Muscle of back (tissue), 11 donors: ENCODE results near the gene SMIM44. TPM values are rescaled to one million over a fixed set of nuclear protein-coding genes. Genes with fewer than 3 reads are reported as not detected.
"Not testable (repeated sequence)": the region's sequence is repeated elsewhere in the genome, so short reads cannot be mapped to it uniquely, and the experiment has no call there.

ENCODE experiments used
- DNase-seq, 3 donors: peaks; one replicate each; pipeline versions ENCODE4 v3.0.0 to v3.0.0-alpha.2; 2013
- polyA plus RNA-seq, 10 donors: library from polyadenylated mRNA; unstranded; fragments of 120-200 nt; gene quantifications; one replicate each; pipeline ENCODE4 v1.2.1, GENCODE V29; 2013; ENCODE audit not compliant: insufficient read length in 10 of 10

Gene SMIM44
- polyA plus RNA-seq, 10 donors = not detected

DNA sequence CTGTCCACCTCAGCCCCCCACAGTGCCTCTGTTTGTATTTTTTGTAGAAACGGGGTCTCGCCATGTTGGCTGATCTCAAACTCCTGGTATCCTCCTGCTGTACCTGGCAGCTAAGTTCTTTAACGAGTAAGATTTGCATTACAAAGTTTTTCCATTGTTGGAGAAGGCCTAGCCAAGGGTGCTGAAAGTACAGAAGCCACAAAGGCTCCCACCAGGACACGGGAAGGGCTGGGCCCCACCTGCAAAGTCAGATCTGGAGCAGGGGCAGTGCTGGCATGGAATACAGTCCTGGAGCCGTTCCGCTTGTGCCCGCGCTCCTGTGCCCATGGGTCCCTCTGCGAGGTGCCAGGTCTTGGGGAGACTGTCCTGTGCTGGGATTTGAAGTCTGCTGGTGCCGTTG lies 35.0 kb upstream of the SMIM44 start:
- DNase-seq = no peak

DNA sequence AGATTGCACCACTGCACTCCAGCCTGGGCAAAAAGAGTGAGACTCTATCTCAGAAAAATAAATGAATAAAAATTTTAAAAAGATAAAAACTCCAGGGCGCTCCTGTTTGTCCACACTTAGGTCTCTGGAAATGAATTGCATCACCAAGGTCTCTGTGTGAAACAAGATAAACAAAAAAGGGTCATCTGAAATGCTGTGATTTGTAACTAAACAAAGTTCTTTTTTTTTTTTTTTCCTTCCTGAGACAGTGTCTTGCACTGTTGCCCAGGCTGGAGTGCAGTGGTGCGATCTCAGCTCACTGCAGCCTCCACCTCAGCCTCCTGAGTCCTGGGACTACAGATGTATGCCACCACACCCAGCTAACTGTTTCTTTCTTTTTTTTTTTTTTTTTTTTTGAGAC lies 34.4 kb upstream of the SMIM44 start:
- no peak for DNase-seq

DNA sequence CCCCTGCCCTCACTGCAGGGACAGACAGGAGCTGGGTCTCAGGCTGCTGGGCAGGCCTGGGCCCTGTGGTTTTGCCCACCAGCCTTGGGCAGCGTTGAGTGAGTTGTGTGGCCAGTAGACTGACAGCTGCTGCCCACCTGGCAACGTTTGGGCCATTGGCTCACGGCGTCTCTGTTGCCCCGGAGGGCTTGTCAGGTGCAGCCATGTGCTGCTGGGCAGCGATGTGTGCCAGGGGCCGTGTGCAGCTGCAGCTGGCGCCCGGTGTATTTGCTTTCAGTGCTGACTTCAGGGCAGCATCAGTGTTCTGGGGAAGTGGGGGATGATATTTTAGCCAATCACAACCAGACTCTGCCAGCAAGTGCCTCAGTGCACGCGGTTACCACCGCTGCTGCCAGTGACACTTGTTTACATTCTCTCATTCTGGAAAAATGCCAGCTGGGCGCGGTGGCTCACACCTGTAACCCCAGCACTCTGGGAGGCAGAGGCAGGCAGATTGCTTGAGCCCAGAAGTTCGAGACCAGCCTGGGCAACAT lies 33.5 kb upstream of the SMIM44 start:
- no peak for DNase-seq

DNA sequence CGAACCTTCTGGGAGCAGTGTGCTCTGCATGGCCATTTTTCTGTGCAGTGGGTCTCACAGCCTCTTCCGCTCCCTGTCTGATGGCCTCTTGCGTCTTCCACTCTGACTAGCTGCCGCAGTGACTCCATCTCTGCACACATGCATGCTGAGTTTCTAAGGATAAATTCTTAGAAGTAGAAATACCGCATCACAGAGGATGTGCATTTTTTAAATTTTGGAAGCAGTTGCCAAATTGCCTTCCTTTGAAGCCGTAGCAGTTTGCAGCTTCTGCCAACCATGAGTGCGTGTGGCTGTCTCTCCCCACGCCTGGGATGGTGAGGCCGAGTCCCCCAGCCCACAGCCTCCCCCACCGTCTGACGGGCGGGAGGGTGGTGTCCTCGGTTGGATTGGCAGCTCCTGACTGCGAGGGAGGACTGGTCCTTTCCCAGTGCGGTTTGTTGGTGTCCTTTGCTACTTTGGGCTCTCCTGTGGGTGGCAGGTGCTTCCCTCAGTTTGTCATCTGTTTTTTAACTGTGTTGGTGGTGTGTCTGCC lies 32.7 kb upstream of the SMIM44 start:
- DNase-seq = no peak

DNA sequence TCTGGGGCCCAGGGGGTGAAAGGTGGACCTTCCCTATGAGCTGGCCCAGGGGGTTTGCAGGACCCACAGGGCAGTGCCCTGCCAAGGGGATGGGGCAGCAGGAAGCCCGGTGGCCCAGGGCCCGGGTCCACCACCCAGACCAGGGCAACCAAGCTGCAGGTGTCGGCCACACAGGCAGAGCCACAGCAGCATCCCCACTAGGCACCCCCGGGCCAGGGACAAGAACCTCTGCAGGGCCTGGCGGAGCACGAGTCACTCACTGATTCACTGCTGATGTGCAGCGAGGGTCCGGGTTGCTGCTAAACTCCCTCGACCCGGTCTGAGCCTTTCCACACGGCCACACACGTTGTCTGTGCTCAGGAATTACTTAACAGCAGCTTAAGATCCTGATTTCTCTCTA lies 31.7 kb upstream of the SMIM44 start:
- DNase-seq = no peak

DNA sequence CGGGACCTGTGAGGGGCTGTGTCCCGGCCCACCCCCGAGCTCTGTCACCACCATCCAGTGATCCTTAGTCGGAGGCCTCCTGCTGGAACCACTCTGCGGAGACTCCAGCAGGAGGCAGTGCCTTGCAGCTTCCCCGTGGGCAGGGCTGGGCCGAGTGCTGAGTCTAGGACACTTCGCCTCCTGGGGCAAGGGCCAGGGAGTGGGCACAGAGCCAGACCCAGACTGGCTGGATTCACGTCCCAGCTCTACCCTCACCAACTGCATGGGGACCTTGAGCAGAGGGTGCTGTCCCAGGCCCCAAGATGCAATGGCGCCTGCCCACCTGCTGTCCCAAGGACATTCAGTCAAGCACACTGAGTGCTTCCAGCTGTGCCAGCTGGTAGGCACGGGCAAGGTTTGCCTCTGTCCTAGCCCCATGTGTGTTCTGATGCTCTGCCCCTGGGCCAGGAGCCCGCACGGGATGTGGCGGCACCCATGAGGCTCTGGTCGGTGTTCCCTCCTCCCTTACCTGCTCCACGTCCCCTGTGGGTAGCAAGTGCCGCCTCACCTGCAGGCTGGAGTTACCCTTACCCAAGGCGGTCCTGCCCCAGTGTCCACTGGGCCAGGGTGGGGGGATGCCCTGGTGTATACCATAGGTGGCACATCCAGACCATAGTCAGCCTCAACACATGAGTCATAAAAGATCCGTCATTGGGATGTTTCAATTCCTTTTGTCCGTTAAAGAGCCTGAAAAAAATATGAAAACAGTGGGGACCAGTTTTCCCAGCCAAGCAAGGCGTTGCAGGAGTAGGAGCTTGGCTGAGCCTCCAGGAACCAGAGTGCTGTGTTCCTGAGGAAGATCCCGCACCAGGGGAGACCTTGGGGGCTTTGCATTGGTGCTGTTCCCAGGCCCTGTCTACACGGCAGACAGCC lies 30.2 kb upstream of the SMIM44 start:
- no peak for DNase-seq

DNA sequence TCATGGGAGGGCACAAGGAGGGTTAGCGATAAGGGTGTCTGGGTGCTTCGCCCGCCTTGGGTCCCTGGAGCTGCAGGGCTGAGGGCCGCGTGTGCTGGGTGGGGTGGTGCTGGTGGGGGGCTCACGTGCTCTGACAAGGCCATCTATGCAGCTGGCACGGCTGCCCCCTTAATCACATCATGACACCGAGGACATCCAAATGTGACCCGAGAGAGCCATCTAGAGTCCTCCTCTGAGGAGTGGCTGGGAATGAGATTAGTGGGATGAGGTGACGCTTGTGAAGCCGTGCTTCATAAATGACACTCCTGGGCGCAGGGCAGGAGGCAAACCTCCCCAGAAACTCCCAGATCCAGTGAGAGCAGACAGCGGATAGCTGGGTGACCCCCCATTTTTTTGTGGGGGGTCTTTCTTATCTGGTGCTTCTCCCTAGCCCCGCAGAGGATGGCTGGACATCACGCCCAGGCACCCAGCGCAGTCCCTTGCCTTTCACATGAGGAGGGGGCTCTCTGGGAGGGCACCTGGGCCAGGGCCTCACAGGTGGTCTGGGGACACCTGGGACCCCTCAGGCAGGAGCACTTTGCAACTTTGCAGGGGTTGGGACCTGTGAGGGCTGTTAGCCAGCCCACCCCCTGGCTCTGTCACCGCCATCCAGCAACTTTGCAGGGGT lies 29.5 kb upstream of the SMIM44 start:
- no peak for DNase-seq

DNA sequence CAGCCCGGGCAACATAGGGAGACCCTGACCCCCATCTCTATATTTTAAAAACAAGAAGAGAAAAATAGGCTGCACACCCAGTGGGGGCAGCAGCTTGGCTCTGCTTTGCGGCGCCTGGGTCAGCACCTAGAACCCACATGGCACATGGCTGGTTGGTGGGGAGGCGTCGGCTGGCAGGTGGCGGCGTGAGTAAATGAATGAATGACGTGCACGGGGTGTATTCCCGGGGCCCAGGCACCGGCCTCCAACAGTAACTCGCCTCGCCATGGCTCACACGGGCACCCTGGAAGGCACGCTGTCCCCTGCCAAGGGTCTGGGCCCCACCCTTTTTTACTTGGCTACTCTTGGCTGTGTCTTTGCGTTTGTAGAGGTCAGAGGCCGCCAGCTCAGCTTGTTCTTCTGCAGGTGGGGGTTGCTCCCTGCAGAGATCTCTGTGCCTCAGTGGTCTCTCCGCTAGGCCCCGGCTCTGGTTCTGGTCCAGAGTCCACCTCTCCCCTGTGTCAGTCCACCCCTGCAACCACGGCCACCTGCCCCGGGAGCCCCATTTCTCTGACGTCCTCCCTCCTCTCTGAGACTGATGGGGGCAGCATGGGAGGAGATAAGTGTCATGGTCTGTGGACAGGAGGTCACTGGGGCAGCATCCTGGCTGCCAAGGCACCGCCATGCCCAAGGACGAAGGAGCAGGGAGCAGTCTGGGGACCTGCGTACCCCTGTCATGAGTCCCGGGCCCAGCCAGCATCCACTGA lies 28.4 kb upstream of the SMIM44 start:
- DNase-seq = no peak

DNA sequence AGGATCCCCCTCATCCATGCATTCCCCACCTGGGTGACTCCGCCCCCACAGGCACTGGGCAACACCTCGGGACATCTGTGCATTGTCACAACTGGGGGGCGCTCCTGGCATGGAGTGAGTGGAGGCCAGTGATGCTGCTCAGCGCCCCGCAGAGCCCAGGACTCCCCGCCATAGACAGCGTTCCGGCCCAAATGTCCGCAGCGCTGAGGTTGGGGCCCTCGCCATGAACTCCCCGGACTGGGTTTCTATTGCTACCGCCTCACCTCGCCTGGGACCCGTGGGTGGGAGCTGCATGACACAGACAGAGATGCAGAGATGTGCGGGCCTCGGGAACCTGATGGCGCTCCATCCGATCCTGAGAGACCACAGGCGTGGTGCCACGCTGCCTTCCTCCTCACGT lies 27.5 kb upstream of the SMIM44 start:
- DNase-seq = no peak

DNA sequence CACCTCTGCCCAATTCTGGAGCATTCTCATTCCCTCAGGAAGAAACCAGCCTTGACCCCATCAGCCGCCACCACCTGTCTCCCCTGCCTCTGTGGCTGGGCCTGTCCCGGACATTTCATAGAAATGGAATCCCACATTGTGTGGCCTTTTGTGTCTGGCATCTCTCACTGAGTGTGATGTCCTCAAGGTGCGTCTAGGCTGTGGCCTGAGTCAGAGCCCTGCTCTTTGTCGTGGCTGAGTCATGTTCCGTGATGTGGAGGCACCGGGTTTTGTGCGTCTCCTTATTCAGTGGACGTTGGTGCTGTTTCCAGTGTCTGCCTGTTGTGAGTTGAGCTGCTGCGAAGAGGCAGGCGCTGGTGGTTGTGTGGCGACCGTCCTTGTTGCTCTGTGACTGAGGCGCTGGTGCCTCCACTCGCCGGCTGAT lies 26.3 kb upstream of the SMIM44 start:
- DNase-seq = peak in 1 of 3 donors; percentile 4

DNA sequence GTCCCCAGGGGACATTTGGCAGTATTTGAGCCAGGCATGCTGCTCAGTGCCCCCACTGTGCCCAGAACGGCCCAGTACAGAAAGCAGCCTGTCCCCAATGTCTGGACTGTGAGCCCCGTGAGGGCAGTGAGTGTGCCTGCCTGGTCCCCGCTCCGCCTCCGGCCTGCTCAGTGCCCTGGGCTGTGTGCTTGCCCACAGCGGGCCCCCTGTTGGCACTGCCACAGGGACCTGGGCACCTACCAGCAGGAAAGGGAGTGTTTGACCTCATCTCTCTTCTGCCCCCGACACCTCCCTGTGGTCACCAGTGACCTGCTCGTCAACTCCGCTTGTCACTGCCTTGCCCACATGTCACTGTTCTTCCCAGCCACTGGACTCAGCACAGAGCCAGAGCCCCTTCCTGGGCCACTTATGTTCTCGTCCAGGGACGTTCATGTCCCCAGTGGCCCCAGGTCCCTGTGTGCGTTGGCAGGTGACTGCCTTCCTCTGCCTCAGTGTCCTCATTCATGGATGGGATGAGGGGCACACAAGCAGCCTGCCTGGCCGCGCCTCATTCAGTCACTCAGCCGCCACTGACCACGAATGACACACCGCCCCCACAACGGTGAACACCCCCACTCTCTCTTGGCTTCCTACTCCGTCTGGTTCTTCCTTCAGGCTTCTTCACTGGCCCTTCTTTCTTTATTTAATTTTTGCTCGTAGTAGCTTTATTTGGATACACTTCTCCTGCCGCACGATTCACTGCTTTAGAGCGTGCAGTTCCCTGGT lies 25.7 kb upstream of the SMIM44 start:
- no peak for DNase-seq

DNA sequence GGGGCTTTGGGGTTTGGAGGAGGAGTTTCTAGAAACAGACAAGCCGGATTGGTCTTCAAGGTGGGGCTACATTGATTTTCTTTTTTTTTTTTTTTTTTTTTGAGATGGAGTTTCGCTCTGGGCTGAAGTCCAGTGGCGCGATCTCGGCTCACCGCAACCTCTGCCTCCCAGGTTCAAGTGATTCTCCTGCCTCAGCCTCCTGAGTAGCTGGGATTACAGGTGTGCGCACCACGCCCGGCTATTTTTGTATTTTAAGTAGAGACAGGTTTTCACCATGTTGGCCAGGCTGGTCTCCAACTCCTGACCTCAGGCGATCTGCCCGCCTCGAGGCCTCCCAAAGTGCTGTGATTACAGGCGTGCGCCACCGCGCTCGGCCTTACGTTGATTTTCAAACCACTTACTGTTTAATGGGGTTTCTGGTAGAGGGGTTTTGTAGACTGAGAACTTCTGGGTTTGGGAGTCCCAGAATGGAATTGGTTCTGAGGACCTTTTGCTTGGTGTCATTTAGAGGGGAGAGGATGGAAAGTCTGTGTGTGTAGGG lies 24.9 kb upstream of the SMIM44 start:
- DNase-seq = not testable (repeated sequence)

DNA sequence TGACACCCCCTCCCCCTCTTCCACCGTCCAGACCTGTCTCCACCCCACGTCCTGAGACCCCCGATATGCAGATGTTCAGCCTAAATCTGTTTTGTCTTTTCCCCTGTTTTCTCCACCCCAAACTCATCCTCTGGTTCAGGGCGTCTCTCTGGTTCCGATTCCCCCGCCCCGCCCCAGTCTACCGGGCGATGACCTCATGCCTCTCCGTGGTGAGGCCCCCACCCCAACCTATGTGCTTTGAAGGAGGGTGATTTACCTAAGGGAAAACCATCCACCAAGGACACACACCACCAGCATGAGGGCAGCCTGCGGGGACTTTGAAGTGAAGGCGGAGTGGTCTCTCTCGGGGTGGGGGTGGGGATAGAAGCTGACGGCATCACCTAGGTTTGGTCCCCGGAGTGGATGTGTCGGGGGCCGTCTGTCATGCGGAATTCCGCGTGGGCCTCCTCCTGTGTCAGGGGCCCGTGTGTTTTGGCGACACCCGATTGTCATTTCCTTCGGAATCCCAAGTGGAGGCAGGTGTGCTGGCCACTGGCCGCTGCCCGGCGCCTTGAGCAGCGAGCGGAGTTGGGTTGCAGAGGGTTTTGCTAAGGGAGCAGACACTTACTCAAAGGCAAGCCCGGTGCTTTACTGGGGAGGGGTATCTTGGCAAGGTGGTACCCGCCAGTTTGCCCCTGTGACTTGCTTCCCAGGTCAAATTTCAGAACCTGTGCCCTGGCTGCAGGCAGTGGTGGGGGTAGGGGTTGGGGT lies 24.3 kb upstream of the SMIM44 start:
- DNase-seq = peak in 2 of 3 donors; percentile 27 to 56

DNA sequence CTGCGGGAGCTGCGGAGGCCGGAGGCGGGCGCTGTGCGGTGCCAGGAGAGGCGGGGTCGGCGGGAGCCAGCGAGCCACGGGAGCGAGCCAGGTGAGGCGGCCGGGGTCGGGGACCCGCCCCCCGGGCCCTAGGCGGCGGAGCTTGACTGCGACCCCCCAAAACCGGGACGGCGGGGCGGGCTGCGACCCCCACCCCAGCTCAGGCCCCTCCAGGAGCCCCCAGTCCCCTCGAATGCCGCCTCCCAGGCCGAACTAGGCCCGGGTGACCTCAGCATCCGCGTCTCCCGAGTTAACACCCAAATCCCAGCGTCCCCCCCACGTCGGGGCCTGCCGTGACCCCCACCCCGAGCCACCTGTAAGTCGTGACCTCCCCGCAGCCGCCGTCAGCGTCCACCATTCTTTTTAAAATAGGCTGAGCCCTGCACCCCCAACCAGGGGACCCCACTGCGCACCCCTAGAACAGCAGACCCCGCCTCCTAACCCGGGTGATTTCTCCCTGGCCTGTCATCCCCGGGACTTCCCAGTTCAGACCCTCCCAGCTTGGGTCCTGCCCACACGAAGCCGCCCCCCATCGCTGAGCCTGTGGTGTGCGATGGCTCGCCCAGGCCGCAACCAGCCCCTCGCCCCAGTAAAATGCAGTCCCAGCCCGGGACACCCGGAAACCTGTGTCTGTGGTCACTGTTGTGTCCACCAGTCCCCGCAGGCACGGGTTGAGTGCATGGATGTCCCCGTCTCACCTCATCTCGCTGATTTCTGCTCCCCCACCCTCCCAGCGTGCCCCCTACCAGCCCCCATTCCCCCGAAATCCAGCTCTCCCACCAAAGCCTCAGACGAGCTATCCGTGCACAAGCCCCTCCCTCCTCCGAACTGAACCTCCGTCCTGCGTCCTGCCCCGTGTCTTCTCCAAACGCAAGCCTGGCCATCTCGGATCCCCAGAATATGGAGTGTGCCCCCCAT lies 23.4 kb upstream of the SMIM44 start:
- peak in 2 of 3 donors; percentile 27 to 62 for DNase-seq

DNA sequence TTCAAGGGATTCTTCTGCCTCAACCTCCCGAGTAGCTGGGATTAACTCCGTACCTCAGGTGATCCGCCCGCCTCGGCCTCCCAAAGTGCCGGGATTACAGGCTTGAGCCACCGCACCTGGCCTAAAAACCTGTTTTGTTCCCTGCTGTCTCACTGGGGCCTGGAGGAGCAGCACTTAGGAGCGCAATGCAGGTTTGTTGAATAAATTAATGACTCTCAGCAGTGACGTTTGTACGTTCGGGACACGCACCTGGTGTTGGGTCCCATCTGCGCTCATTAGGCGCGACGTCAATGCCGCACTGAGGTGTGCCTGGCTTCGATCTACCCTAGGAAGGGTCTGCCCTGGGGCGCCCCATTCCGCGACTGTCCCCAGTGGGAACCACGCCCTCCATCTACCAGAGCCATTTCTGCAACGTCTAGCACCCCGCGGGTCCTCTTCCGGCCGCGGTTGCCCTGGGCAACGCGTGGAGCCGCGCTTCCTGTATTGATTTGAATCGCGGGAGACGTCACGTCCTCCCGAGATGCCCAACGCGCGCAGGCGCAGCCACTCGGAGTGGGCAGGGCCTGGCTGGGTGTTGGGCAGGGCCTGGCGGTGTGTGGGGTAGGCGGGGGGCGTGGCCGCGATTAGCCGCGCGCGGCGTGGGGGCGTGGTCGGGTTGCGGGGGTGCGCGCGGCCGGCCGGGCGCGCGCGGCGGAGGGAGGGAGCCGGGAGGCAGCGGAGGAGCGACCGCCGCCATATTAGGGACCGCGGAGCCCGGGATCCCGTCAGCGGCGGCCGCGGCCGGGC lies 22.6 kb upstream of the SMIM44 start, which contains the start of gene FZR1:
TSS of gene FZR1 (plus strand) at position 714 of the 786 bp plus-strand sequence. CDS start 16,679 bp downstream, outside the sequence.
- peak; percentile 99 for DNase-seq

DNA sequence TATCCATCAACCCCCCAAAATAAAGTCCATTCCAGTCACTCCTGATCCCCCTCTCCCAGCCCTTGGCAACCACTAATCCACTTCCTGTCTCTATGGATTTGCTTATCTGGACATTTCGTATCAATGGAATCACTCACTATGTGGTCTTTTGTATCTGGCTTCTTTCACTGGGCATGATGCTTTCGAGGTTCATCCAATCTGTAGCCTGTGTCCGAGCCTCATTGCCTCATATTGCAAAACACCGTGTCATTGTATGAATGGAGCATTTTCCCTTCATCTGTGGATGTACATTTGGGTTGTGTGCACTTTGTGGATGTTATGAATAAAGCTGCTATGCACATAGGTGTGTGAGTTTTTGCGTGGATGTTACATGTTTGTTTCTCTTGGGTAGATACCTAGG lies 21.5 kb upstream of the SMIM44 start:
- DNase-seq = no peak

DNA sequence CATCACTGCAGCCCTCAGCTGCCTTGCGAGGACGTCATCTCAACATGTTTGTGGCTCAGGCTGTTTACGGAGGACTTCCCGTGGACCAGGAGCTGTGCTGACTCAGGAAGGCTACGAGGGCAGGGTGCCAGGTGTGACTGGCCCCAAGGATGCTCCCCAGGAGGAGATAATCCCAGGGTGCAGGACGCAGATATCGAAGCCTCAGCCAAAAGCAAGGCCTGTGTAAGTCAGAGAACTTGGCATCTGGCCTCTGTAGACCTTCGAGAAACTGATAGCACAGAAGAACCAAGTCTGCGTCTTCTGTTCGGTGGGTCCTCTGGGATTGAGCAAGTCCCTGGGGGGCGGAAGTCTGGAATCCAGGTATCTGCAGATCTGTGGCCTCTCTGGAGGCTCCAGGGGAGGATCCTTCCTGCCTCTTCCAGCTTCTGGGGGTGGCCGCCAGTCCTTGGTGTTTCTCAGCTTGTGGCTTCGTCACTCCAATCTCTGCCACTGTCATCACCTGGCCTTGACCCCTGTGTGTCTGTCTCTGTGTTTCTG lies 19.9 kb upstream of the SMIM44 start:
- DNase-seq = no peak

DNA sequence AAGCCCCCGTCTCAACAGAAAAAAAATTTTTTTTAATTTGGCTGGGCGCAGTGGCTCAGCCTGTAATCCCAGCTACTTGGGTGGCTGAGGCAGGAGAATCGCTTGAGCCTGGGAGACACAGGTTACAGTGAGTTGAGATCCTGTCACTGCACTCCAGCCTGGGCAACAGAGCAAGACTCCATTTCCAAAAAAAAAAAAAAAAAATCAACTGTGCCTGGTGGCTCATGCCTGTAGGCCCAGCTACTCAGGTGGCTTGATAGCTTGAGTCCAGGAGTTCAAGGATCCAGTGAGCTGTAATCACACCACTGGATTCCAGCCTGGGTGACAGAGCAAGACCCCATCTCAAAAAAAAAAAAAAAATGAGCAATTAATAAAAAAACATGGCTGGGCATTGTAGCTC lies 18.5 kb upstream of the SMIM44 start:
- no peak for DNase-seq
